ENCODE results near the gene CHAT.
"Not testable (repeated sequence)": the region's sequence is repeated elsewhere in the genome, so short reads cannot be mapped to it uniquely, and the experiment has no call there.

CHAT gene

DNA sequence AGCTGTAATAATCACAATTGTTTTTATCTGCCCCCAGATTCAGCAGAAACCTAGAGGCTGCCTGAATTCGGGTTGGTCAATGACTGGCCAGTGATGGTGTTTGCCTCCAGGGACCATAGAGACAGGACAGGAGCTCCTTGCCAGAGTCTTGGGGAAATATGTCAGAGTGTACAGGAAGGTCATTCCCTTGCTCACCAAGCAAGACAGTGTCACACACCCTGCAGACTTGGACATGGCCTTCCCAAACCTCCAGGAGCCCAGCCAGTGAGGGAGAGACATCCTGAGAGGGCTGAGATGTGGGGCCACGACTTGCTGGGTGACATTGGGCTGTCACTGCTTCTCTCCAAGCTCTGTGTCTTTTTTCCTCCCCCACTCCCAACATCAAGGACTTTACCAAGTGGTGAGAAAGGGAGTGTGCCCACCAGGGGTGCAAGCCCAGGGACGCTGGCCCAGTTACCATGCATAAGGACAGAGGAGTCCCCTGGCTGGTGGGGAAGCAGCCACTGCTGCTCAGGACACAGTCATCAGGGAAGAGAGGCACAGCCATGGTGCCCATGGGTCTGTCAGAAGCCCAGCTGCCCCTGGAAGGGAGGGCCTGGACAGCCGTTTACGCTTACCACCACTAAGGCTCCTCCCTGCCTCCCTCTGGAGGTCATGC, 40.3 kb downstream of the CHAT start:
- no peak for DNase-seq

DNA sequence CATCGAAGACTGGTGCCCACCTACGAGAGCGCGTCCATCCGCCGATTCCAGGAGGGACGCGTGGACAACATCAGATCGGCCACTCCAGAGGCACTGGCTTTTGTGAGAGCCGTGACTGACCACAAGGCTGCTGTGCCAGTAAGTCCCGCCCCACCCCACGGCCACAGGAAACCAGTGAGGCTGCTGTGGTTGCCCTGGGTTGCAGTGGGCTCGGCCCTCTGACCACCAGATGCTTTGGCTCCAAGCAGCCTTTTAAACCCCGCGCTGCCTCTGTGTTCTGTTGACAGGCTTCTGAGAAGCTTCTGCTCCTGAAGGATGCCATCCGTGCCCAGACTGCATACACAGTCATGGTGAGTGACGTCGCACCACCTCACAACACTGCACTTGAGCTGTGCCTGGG, 41.3 kb downstream of the CHAT start:
- DNase-seq = no peak

DNA sequence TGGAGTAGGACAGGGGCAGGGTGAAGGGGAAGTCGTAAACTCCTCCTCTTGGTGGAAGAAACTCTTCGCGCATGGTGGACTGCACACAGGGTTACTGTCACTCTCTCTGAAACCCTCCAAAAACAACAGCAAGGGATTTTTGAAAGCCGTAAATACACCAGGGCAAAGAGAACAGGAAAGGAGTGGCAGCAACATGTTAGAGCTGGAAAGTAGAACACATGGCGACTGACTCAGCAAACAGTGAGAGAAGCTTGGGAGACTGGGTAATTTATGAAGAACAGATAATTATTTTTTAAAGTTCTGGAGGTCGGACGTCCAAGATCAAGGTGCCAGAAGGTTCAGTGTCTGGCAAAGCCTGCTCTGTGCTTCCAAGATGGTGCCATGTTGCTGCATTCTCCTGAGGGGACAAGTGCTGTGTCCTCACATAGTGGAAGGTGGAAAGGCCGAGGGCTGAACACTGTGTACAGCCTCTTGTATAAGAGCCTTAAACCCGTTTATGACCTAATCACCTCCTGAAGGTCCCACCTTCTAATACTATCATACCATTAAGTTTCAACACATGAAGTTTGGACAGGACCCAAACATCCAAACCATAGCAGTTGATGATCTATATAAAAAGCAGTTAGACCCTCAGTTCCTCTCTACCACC, 43.1 kb downstream of the CHAT start:
- DNase-seq = no peak

DNA sequence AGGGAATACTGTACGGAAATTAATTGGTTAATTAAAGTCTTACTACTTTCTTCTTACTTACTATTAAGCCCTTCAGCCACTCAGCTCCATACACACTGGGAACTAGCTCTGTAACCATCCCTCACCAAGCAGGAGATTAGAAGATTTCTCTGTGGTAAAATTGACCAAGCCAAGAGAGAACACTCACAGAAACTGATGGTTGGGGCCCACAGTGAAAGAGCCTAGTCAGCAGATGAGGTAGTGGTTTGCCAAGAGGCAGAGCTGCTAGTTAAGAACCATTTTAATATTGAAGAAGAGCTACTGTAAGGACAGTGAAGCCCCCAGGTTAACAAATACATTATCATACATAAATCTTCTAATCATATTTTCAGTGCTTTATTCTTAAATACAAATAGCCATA, 43.8 kb downstream of the CHAT start:
- no peak for DNase-seq

DNA sequence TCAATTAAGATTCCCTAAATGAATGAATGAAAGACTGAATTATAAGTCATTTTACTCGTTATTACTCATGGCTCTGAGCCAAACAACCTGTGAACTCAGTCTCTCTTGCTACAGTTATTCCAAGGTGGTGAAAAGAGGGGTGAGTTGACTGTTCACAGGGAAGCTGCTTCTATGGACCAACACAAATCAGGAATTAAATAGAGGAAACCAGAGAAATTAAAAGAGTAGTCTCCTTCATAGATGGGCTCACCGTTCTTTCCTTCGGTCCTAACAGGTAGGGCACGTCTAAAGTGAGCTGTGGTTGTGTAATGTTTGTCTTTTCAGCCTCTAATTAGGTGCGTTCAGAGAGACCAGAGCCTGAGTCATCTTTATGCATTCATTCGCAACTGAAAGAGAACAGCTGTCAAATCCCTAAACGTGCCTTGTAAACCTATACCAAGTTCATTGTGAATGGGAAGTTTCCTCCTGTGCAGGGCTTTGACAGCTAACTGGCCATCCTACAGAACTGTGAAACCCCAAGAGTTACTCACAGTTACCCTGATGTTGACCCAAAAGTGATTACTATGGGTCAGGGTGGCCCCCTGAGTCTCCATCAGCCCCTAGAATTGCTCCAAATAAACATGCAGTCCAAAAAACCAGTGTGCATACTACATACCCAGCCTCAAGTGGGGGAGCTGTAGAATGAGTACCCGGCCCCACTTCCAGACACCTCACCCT, 47.5 kb downstream of the CHAT start:
- DNase-seq = no peak

DNA sequence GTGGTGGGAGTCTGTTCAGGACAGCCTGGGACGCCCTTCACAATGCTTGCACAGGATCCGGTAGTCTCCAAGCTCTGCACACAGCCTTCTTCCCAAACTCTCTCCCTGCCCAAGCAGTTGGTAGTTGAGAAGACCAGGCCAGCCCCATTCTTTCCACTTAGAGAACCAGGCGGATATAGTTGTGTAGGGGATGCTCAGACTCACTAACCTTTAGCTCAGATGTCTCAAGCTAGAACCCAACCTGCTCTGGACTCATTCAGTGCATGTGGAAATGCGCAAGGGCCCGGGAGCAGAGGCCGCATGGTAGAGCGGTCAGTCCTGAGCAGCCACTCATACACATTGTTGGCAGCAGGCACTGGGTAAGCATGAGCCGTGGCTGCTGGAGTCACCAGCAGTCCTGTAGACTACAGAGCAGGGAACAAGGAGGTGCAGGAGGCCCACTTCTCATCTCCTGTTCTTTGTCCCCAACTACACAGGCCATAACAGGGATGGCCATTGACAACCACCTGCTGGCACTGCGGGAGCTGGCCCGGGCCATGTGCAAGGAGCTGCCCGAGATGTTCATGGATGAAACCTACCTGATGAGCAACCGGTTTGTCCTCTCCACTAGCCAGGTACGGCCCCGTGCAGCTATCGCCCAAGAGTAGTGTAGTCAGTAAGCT, 48.5 kb downstream of the CHAT start:
- DNase-seq = no peak

DNA sequence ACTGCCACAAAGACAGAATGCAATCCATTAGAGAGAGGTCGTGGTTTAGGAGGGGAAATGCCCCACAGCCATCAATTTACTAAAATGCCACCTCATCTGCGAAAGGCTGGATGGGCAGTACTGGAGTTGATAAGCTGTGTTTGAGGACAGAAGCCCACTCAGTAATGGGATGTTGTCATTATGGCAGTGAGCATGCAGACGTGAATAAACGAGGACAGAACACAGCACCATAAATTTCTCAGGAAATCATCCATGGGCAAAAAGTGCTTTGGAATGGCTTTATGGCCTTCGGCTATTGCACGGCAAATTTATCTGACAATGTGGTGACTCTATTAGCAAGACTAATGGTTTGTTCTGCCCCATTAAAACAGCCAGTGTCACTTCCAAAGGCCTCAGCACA, 49.8 kb downstream of the CHAT start:
- no peak for DNase-seq

DNA sequence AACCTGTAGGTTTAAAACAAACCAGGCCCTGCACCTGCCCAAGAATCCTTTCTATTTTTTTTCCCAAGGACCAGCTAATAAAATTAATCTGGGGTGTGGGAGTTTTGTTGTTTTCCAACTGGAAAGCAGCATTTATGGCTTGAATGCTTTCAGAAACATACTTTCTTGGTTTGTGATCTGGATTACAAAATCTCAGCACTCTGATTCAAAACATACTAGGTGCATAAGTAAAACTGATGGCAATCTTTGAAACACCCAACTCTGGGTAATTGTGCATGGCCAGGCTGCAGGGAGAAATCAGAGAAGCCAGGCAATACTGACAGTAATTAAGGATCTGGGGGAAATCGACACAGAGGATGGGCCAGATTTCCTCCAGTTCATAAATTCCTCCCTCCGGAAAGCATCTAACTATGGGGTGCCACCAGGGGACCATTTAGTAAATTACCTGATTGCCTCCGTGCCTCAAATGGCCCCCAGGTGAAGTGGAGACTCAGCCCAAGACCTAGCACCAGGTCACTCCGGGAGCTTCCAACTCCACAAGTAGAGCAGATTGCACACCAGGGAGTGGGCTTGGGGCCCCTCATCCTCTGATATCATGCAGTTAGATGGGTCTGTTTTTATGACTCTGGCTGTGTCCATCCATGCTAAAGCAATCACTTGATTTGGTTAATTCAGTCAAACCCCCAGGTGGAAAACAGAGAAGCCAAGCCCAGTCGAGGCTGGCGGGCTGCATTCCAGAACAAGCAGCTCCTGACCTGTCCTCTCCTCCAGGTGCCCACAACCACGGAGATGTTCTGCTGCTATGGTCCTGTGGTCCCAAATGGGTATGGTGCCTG, 50.4 kb downstream of the CHAT start:
- no peak for DNase-seq

DNA sequence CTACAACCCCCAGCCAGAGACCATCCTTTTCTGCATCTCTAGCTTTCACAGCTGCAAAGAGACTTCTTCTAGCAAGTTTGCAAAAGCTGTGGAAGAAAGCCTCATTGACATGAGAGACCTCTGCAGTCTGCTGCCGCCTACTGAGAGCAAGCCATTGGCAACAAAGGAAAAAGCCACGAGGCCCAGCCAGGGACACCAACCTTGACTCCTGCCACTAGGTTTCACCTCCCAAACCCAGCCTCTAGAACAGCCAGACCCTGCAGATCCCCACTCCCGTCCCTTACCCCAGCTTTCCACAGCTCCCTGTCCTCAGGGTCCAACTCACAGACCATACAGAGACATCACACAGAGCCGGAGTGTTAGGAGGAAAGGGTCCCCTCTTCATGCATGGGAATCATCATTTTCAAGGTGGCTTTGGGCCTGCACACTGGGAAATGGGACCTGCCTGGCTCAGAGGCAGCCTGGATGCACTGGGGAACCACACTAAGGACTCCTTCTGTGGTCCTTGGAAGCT, 51.1 kb downstream of the CHAT start:
- DNase-seq = no peak

DNA sequence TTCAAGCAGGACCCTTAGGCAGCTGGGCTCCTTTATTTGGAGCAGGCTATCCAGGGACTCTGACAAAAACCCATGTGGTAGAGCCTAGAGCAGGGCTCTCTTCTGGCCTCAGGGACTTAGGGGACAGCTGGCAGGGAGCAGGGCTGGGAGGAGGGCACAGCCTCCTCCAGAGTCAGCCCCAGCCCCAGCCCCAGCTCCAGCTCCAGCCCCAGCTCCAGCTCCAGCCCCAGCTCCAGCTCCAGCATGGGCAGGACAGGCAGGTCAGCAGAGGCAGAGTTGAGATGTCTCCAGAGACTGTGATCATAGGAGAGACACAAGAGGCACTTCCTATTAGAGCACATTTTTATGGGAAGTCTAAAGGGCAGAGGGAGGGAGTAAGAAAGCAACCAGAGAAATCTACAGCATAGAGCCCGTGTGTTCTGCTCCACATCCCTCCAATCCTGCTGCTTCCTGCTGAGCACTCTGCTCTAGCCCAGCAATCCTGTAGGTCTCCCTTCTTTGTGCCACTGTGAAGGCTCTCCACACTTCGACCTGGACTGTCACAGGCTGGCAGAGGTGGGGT, 52.3 kb downstream of the CHAT start:
- DNase-seq = no peak

DNA sequence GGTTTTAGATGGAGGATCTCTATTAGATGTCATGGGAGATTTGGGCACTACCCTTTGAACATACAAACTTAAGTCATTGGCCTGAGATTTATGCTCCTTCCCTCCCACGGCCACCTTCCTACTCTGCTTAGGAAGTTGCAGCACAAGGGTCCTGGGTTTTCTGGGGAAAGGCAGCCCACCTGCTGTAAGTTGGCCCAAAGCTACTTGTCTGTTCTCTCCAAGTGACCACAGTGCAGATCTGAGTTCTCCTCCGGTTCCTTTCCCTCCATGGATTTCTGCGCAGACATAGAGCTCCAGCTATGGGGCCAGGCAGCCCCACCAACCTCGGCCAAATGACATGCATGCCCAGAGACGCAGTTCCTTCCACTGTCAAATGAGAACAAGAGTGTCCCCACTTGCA, 52.8 kb downstream of the CHAT start:
- DNase-seq = no peak

DNA sequence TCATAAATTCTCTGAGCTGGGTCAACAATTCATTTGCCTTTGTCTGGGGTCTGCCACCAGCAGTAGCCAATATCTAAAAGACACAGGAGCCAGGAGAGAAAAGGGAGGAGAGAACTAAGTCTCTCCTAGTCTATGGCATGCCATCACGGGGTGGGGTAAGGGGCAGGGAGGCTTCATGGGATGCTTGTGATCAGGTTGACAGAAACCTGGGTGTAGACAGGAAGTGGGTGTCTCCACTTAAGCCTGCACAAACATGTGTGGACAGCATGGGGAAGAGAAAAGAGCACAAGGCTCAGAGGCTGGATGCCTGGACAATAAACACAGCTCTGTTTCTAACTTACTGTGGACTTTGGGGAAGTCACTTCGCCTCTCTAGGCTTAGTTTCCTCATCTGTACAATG, 54.2 kb downstream of the CHAT start:
- DNase-seq = no peak

DNA sequence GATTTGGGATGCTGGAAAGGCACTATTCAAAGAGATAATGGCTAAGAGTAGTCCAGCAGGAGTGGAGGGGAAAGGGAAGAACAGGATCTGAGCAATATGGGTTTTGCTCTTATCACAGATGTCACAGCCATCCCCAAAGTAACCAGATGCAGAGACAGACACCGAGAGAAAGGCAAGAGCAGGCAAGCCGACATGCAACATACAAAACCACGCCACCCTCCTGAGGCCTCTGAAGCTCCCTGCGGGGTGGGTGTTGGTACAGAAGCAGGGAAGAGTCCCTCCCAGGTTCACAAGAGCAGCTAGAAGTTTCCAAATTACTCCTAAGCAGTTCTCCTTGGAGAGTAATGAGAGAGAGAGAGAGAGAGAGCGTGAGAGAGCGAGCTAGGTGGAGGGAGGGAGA, 54.8 kb downstream of the CHAT start:
- no peak for DNase-seq

DNA sequence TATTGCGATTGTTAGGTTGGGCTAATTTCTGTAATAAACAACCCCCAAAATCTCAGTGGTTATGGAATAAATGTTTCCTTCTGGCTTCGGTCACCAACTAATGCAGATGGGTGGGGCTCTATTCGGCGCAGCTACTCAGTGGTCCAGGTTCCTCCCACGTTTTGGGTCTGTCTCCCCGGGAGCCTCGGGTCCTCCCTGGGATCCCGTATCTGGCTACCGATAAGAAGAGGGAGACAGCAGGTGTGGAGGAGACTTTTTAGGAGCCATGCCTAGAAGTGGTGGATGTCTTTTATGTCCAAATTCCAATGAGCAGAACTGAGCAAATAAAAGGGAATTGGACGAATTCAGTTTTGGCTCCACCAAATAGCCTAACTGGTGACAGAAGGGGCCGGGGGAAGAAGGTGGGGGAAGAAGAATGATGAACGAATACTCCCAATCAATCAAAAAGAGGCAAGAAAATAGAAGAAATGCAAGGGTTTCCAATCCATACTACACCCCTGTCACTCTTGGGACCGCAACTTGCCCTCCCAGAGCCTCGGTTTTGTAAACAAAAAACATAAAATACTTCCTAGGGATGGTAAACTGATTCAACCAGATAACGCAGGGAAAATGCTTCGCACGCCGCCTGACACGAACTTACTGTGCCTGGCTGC, 65.1 kb downstream of the CHAT start:
- DNase-seq = no peak

DNA sequence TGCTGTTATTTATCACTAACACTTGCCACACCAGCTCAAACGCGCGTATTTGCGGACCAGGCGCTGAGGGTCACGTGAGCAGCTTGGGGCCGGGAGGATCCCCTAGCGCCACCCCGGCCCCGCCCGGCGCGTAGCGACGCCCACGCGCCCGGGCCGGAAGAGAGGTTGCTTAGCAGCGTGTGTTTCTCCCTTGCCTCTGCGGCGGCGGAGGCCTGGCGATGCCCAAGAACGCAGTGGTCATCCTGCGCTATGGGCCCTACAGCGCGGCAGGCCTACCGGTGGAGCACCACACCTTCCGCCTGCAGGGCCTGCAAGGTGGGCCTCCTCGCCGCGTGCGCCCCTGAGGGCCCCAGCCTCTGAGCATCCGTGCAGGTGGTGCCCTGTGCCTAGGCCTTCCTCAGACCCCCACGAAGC, 65.7 kb downstream of the CHAT start, which contains the start of gene C10orf53:
TSS of gene C10orf53 (plus strand) at position 172 of the 414 bp plus-strand sequence. CDS start at position 219, 47 bp downstream.
- peak; percentile 42 to 50 for DNase-seq

DNA sequence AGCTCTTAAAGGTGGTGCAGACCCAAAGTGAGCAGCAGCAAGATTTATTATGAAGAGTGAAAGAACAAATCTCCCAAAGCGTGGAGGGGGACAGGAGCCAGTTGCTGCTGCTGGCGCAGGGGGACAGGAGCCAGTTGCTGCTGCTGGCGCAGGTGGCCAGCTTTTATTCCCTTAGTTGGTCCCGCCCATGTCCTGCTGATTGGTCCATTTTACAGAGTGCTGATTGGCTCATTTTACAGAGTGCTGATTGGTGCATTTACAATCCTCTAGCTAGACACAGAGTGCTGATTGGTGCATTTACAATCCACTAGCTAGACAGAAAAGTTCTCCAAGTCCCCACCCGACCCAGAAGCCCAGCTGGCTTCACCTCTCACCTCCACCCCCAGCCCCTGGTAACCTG, 68.6 kb downstream of the CHAT start:
- not testable (repeated sequence) for DNase-seq

DNA sequence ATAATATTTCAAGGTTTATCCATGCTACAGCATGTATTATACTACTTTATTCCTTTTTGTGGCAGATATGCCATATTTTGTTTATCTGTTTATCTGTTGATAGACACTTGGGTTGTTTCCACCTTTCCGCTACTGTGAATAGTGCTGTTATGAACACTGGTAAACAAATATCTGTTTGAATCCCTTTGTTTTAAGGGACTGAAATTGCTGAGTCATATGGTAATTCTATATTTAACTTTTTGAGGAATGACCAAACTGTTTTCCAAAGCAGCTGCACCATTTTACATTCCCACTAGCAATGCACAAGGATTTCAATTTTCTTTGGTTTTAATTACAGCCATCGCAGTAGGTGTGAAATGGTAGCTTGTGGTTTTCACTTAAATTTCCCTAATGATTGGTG, 69.0 kb downstream of the CHAT start:
- no peak for DNase-seq

DNA sequence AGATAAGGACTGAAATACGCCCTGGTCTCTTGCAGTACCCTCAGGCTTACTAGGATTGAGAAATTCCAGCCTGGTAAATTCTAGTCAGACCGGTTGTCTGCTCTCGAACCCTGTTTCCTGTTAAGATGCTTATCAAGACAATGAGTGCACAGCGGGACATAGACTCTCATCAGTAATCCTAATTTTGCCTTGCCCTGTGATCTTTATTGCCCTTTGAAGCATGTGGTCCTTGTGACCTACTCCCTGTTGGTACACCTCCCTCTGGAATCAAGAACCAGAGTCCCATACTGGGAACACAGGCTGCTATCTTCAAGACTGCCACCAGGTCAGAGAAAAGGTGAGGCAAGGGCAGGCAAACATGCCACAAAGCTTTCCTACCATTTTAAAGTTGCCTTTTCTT, 72.8 kb downstream of the CHAT start:
- DNase-seq = no peak

DNA sequence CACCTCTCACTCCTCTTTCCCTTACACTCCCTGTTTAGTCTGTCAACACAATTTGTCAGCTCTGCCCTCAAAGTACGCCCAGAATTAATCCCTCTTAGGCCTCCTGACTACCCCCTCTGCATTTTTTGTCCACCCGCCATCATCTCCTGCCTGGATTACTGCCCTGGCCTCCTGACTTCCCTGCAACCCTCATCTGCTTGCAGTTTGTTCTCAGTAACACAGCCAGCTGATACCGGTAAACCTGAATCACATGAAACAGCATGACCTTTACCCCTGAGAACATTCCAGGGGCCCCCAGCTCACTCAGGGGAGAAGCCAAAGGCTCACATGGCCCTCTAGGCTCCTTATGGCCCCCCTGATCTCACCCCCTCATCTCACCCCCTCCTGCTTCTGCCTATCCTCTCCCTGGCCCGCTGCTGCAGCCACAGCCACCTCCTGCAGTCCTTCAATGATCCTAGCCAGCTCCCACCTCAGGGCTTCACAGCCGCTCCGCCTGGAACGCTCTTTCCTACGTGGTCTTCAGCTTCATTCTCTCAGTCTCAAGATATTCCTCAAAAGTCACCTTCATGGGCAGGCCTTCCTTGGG, 74.5 kb downstream of the CHAT start:
- no peak for DNase-seq

DNA sequence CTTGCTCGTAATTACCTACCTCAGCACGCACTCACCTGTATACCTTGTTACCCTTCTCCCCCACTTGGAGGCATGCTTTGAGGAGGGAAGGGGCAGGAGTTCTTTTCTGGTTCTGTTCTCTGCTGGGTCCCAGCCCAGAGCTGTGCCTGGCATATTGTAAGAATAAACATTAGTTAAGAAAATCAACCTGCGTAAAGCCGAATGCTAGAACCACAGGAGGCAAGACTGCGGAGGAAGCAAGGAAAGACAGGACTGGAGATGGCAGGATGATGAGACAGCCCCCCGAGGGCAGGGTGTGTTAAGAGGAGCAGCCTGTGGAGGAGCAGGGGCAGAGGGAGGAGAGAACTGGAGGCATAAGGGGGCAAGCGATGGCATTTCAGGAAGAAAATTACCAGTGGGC, 75.1 kb downstream of the CHAT start:
- DNase-seq = no peak

DNA sequence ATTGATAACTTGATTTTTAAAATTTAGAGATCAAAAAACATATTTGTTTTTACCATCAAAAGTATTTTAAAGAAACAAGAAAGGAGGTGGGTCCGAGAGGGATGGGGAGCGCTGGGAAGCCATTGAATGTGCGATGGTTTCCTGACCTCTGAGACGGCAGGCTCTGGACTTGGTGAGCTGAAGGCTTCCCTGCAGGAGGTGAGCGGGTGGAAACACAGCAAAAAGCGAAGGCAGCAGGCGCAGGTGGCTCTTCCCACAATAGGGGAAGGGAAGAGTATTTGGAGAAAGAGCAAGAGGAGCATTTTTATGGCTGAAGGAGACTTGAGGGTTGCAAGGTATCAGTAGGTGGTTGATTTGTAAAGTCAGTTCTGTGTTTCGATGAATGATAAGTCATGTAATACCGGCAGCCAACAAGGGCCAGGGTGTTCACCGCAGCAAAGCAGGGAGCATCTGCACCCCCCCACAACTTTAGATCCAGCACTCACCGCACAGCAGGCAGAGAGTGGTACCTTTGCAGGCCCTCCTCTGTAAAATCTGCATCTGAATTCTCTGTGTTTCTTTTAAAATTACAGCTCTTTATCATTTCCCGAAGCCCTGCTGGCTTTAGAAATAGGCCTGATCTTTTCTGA, 76.2 kb downstream of the CHAT start:
- no peak for DNase-seq

All from activated T-cell treated with anti-CD3 and anti-CD28 coated beads, Interleukin-2, amount 50 U/mL, for 48 hours (primary cell).